Left lung (tissue), 10 donors: ENCODE measurements around the gene RBM6. TPM values are rescaled to one million over a fixed set of nuclear protein-coding genes. Genes with fewer than 3 reads are reported as not detected.

ENCODE experiments used
- ATAC-seq: fragments of 200-7000 bp; cut with Tn5 transposase; one replicate; pipeline ENCODE4 v1.9.1; 2020; ENCODE audit warnings: moderate library complexity
- DNase-seq, 4 donors: peaks; one replicate each; pipeline ENCODE4 v3.0.0-alpha.2; 2013 to 2020
- H3K27ac ChIP-seq, 2 donors: fragments of 200-600 bp; sonication (generic) in 1 of 2; one replicate each; pipeline versions ENCODE4 v1.5.0 to v1.8.0; 2020 to 2021
- H3K27me3 ChIP-seq, 2 donors: fragments of 200-600 bp; sonication (generic) in 1 of 2; one replicate each; pipeline versions ENCODE4 v1.5.0 to v1.8.0; 2020 to 2021
- H3K36me3 ChIP-seq, 2 donors: fragments of 200-600 bp; sonication (generic) in 1 of 2; one replicate each; pipeline versions ENCODE4 v1.5.0 to v1.8.0; 2020 to 2021
- H3K4me1 ChIP-seq, 2 donors: fragments of 200-600 bp; one replicate each; pipeline ENCODE4 v1.8.0; 2021
- H3K4me3 ChIP-seq, 2 donors: fragments of 200-600 bp; sonication (generic) in 1 of 2; one replicate each; pipeline versions ENCODE4 v1.5.0 to v1.8.0; 2020 to 2021; ENCODE audit warnings: mild to moderate bottlenecking in 1 of 2
- H3K9me3 ChIP-seq, 2 donors: fragments of 200-600 bp; sonication (generic) in 1 of 2; one replicate each; pipeline versions ENCODE4 v1.5.0 to v1.8.0; 2020 to 2021
- CTCF ChIP-seq, 2 donors: fragments of 200-600 bp; sonication (generic) in 1 of 2; IDR thresholded peaks; one replicate each; pipeline versions ENCODE4 v1.5.0 to v1.8.0; 2021; ENCODE audit warnings: antibody characterized with exemption in 2 of 2
- intact Hi-C, 2 donors: fragments of 100-400 bp; cut with DNase I; formaldehyde crosslinking; loops; one replicate each; pipeline versions ENCODE4 v1.11.2 to v1.14.2; 2022
- polyA plus RNA-seq, 6 donors: library from polyadenylated mRNA; unstranded; fragments of 120-200 nt; gene quantifications; one replicate each; pipeline ENCODE4 v1.2.1, GENCODE V29; 2013; ENCODE audit not compliant: insufficient read length in 6 of 6
- total RNA-seq, 2 donors: library from RNA; stranded (reverse); fragmentation: NEBNext Ultra II Directional; extraction: Animal tissue kit (Norgen Biotek cat#: 25700); gene quantifications; one replicate each; pipeline ENCODE4 v1.2.1, GENCODE V29; 2021
- donor health status: DM: no; HTN: yes; CAD: no.
- donor health status: DM: no; HTN: no; CAD: no.

Gene RBM6
- total and polyA plus RNA-seq, 8 donors = 59.6 to 232 (median 168) TPM

- Histone ChIP-seq H3K27ac (no peak overlapping the region), H3K4me3 (no peak overlapping the region), H3K9me3 (no peaks in the 10 kb centered on the region), H3K27me3 (no peaks in the 10 kb centered on the region), H3K4me1 (peaks cover 16% of the 10 kb centered on the region in 2 donors), H3K36me3 (peaks cover 0 to 34% of the 10 kb centered on the region in 2 donors)
- no peak for ATAC-seq
- intact Hi-C loops = no loop called here
- DNase-seq = no peak
- no peak for TF ChIP-seq CTCF (IDR thresholded peaks at IDR 0.05)
Measured at GRCh38 chr3:49898991-49899390, 41.0 kb upstream of the RBM6 start.

- intact Hi-C loops = no loop called here
- ATAC-seq (no peak), DNase-seq (peak in 1 of 4 donors; percentile 25)
- peak overlapping the region in 1 of 2 donors; percentile 2 for H3K4me3 ChIP-seq
- H3K9me3 ChIP-seq = no peaks in the 10 kb centered on the region
- peaks cover 0 to 30% of the 10 kb centered on the region in 2 donors for H3K36me3 ChIP-seq
- peaks cover 18 to 24% of the 10 kb centered on the region in 2 donors for H3K4me1 ChIP-seq
- H3K27ac ChIP-seq = peak overlapping the region; percentile 73 to 77
- TF ChIP-seq CTCF (IDR thresholded peaks at IDR 0.05) = no peak
- H3K27me3 ChIP-seq = no peaks in the 10 kb centered on the region
Measured at GRCh38 chr3:49899815-49900214, 40.1 kb upstream of the RBM6 start.

GRCh38 chr3:49900491-49901153, 39.3 kb upstream of the RBM6 start:
- peaks cover 0 to 22% of the 10 kb centered on the region in 2 donors for H3K36me3 ChIP-seq
- H3K4me1 ChIP-seq = peaks cover 18 to 32% of the 10 kb centered on the region in 2 donors
- no peak for TF ChIP-seq CTCF (IDR thresholded peaks at IDR 0.05)
- DNase-seq (peak in 2 of 4 donors; percentile 82 to 87), ATAC-seq (peak; percentile 78)
- no peaks in the 10 kb centered on the region for H3K9me3 ChIP-seq
- no peaks in the 10 kb centered on the region for H3K27me3 ChIP-seq
- intact Hi-C loops = no loop called here
- H3K4me3 ChIP-seq = peak overlapping the region in 1 of 2 donors; percentile 47
- peak overlapping the region; percentile 73 to 77 for H3K27ac ChIP-seq

GRCh38 chr3:49901366-49902339, 38.3 kb upstream of the RBM6 start:
- H3K4me3 ChIP-seq = peak overlapping the region in 1 of 2 donors; percentile 47
- DNase-seq (peak in 1 of 4 donors; percentile 50), ATAC-seq (no peak)
- H3K27me3 ChIP-seq = no peaks in the 10 kb centered on the region
- peaks cover 0 to 13% of the 10 kb centered on the region in 2 donors for H3K36me3 ChIP-seq
- intact Hi-C loops = no loop called here
- H3K27ac ChIP-seq = peak overlapping the region; percentile 73 to 77
- TF ChIP-seq CTCF (IDR thresholded peaks at IDR 0.05) = no peak
- peaks cover 26 to 42% of the 10 kb centered on the region in 2 donors for H3K4me1 ChIP-seq
- no peaks in the 10 kb centered on the region for H3K9me3 ChIP-seq
